Measurements from ENCODE around the gene CXCL10.
"Not testable (repeated sequence)": the region's sequence is repeated elsewhere in the genome, so short reads cannot be mapped to it uniquely, and the experiment has no call there.

CXCL10 gene

DNA sequence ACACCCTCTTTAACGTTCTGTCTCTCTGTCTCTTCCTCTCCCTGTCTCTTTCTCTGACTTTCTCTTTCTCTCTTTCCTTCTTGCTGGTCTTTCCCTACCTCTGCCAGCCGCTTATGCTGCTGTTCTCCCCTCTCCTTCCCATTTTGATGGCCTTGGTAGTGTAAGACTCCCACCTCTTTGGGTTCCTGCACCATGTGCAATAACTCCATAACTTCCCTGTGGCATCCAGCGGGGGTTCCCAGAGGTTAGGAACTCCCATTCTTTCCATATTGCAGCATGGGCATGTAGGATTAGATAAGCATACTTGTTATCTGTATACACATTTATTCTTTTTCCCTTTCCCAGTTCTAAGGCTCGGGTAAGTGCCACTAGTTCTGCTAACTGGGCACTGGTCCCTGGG is 21.4 kb upstream of the CXCL10 start:
- not testable (repeated sequence) for H3K27me3 Mint-ChIP-seq (ENCODE audit: low read depth); H3K4me3 Mint-ChIP-seq; H3K4me1 Mint-ChIP-seq (ENCODE audit: low read depth); H3K36me3 Mint-ChIP-seq (ENCODE audit: low read depth); H3K9me3 Mint-ChIP-seq
- H3K27ac Mint-ChIP-seq: peak overlapping the region; percentile 0

DNA sequence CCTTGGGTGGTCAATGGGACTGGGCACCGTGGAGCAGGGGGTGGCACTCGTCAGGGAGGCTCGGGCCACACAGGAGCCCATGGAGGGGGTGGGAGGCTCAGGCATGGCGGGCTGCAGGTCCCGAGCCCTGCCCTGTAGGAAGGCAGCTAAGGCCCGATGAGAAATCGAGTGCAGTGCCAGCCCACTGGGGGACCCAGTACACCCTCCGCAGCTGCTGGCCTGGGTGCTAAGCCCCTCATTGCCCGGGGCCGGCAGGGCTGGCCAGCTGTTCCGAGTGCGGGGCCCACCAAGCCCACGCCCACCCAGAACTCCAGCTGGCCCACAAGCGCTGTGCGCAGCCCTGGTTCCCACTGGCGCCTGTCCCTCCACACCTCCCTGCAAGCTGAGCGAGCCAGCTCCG is 20.0 kb upstream of the CXCL10 start:
- H3K4me3 Mint-ChIP-seq; H3K4me1 Mint-ChIP-seq (ENCODE audit: low read depth); H3K36me3 Mint-ChIP-seq (ENCODE audit: low read depth); H3K27ac Mint-ChIP-seq; H3K9me3 Mint-ChIP-seq; H3K27me3 Mint-ChIP-seq (ENCODE audit: low read depth): not testable (repeated sequence)

DNA sequence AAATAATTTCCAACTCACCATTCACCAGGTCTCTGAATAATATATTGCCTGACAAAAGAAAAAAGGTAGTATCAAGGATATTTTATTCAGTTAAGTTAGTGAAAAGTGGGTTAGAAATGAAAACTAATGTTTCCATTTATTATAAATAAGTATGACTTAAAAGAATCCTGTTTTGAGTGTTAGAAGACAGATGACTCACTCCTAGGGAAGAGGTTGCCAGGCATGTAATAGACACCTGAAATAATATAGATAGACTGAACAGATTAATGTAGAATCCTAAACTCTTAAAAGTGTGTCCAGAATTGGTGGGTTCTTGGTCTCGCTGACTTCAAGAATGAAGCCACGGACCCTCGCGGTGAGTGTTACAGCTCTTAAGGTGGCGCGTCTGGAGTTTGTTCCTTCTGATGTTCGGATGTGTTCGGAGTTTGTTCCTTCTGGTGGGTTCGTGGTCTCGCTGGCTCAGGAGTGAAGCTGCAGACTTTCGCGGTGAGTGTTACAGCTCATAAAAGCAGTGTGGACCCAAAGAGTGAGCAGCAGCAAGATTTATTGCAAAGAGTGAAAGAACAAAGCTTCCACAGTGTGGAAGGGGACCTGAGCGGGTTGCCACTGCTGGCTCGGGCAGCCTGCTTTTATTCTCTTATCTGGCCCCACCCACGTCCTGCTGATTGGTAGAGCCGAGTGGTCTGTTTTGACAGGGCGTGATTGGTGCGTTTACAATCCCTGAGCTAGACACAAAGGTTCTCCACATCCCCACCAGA is 19.1 kb upstream of the CXCL10 start:
- H3K27ac Mint-ChIP-seq; H3K4me3 Mint-ChIP-seq; H3K36me3 Mint-ChIP-seq (ENCODE audit: low read depth); H3K27me3 Mint-ChIP-seq (ENCODE audit: low read depth); H3K4me1 Mint-ChIP-seq (ENCODE audit: low read depth); H3K9me3 Mint-ChIP-seq: not testable (repeated sequence)

DNA sequence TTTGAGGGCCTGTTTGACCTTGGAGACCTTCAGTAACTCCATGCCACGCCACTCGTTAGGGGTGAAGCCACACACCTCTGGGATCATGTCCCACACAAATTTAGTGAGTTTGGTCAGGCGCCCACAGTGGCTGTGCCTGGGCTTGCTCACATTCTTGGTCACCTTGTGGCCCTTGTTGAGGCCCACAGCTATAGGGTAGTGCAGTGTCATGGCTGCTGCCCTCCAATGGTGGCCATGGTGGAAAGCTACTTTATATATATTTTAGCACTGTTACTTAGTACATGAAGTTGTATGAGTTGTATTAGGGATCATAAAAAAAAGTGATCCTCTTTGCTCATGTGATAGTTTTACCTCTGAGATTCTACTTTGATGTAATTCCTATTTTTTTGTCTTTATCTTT is 13.6 kb upstream of the CXCL10 start:
- Mint-ChIP-seq H3K27ac (no peak overlapping the region), H3K36me3 (ENCODE audit: low read depth) (no peaks in the 10 kb centered on the region), H3K9me3 (no peaks in the 10 kb centered on the region), H3K4me3 (no peak overlapping the region), H3K27me3 (ENCODE audit: low read depth) (no peaks in the 10 kb centered on the region), H3K4me1 (ENCODE audit: low read depth) (peaks cover 4% of the 10 kb centered on the region)

DNA sequence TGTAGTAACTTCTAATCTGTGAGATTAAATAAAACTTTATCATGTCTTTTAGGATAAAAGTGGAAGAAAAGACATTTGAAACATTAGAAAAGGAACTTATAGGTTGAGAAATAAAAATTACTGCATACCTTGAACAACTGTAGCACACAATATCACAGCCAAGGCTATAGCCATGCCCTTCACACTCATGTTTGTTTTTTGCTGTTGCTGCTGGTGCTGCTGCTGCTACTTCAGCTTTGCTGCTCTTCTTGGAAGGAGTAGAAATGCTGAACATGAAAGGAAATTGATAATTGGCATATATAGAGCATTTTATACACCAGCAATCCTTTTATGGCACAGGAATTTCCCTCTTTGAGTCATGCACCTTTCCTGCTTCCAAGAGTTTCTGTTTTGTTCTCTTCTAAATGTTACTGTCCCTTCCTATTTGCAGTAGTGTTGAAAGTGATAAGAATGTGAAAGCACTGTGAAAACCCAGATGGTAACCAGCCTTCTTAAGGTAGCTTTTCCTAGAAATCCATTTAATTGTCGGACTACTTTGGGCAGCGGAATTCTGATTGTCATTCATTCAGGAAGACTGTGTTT is 12.6 kb upstream of the CXCL10 start, which contains the start of gene CXCL11:
Gene CXCL11 (minus strand): TSS at position 272 of the 582 bp plus-strand sequence. CDS start 83 bp downstream, at position 189.
- Mint-ChIP-seq H3K9me3 (no peaks in the 10 kb centered on the region), H3K4me3 (no peak within 1 kb of the TSS), H3K27me3 (ENCODE audit: low read depth) (peaks cover 5% of the 10 kb centered on the region), H3K4me1 (ENCODE audit: low read depth) (peaks cover 2% of the 10 kb centered on the region), H3K36me3 (ENCODE audit: low read depth) (no peaks in the 10 kb centered on the region), H3K27ac (no peak within 1 kb of the TSS)

DNA sequence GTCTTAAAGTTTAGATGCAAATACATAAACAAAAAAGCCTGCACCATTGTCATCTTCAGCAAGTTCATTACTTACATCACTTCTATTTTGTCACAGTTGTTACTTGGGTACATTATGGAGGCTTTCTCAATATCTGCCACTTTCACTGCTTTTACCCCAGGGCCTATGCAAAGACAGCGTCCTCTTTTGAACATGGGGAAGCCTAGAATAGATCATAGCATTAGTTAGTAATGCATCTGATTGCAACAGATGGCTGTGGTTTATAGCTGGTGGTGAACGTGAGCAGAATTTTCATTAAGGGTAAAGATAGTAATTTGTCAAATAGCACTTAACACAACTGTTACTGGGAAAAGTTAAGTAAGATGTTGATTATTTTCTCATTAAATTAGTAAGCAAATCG is 11.8 kb upstream of the CXCL10 start:
- no peaks in the 10 kb centered on the region for H3K36me3 Mint-ChIP-seq (ENCODE audit: low read depth)
- H3K27ac Mint-ChIP-seq: no peak overlapping the region
- H3K4me3 Mint-ChIP-seq: no peak overlapping the region
- H3K9me3 Mint-ChIP-seq: no peaks in the 10 kb centered on the region
- H3K4me1 Mint-ChIP-seq (ENCODE audit: low read depth): peaks cover 2% of the 10 kb centered on the region
- H3K27me3 Mint-ChIP-seq (ENCODE audit: low read depth): peaks cover 10% of the 10 kb centered on the region

DNA sequence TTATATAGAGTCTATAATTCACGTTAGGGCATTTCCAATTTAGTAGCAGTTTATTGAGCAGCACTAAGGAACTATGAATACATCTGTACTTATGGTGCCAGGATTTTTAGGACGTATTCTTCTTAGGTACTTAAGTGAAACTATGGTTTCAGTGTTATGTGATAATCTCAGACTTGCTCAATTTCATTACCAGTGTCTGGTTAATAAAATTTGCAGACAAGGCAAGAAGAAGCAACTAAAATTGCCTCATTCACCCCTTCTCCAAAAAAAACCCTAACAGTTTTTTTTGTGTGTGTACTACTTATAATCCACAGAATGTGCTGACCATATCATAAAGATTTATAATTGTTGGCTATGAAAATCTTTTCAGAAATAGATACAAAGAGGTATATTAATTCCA is 6.0 kb upstream of the CXCL10 start:
- peaks cover 22% of the 10 kb centered on the region for H3K4me1 Mint-ChIP-seq (ENCODE audit: low read depth)

DNA sequence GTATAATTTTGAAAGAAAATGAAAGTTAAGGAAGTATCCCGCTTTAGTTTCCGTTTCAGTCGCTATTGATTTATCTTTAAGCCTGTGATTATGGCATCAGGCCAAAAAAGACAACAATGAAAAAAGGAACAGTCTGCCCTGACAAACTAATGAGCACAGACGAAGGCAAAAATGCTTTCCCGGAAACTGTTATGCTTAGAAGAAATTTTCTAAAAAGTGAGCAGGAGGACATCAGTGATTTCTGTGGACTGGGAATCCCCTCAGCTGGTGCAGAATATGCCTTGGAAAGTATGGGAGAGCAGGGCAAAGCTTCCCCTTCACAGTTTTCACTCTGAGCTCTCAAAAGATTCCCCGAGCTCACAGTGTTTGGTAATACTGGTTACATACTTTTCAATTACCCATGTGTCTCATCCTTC is 5.1 kb upstream of the CXCL10 start:
- H3K27me3 Mint-ChIP-seq (ENCODE audit: low read depth): peaks cover 10% of the 10 kb centered on the region
- H3K36me3 Mint-ChIP-seq (ENCODE audit: low read depth): peaks cover 6% of the 10 kb centered on the region
- H3K27ac Mint-ChIP-seq: no peak overlapping the region
- no peaks in the 10 kb centered on the region for H3K9me3 Mint-ChIP-seq
- peak overlapping the region; percentile 7 for H3K4me3 Mint-ChIP-seq
- peaks cover 30% of the 10 kb centered on the region for H3K4me1 Mint-ChIP-seq (ENCODE audit: low read depth)

More for the DNA sequence above, 6.0 kb upstream of the CXCL10 start:
- Mint-ChIP-seq H3K27ac (no peak overlapping the region), H3K9me3 (no peaks in the 10 kb centered on the region), H3K4me3 (no peak overlapping the region), H3K36me3 (ENCODE audit: low read depth) (peaks cover 6% of the 10 kb centered on the region), H3K27me3 (ENCODE audit: low read depth) (peaks cover 10% of the 10 kb centered on the region)

DNA sequence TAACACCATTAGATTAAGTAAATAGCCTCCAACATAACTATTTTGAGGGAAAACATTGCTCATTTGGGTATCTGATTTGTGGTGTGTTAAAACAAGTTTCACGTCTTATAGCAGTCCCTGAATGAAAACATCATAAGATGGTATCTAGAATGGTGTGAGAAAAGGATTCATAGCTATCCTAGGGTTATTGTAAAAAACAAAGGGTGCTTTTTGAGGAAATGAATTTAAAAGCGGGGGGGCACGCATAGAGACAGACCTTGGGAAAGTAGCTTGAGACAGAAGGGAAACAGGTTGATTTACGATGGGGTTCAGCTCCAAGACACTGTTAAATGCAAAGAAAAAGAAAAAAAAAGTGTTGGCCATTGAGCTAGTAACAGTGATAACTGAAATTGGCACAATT is 768 bp upstream of the CXCL10 start:
- Mint-ChIP-seq H3K4me1 (ENCODE audit: low read depth) (peaks cover 42% of the 10 kb centered on the region), H3K27me3 (ENCODE audit: low read depth) (no peaks in the 10 kb centered on the region), H3K27ac (no peak overlapping the region), H3K36me3 (ENCODE audit: low read depth) (peaks cover 4% of the 10 kb centered on the region), H3K4me3 (no peak overlapping the region), H3K9me3 (no peaks in the 10 kb centered on the region)

DNA sequence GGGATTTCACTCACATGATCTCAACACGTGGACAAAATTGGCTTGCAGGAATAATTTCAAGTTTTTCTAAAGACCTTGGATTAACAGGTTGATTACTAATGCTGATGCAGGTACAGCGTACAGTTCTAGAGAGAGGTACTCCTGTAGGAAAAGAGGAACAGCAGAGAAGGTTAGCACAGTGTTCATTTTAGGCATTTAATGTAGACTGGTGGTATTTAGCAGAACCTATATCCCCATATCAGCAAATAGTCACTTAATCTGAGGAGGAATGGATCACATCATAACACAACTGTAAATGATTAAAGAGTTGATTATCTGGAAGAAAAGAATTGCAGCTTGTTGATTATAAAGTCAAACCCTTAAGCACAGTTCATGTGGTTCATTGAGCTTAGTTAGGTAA is 620 bp downstream of the CXCL10 start:
- Mint-ChIP-seq H3K36me3 (ENCODE audit: low read depth) (peaks cover 3% of the 10 kb centered on the region), H3K4me3 (no peak overlapping the region), H3K27ac (no peak overlapping the region), H3K27me3 (ENCODE audit: low read depth) (no peaks in the 10 kb centered on the region), H3K4me1 (ENCODE audit: low read depth) (peaks cover 32% of the 10 kb centered on the region), H3K9me3 (no peaks in the 10 kb centered on the region)

DNA sequence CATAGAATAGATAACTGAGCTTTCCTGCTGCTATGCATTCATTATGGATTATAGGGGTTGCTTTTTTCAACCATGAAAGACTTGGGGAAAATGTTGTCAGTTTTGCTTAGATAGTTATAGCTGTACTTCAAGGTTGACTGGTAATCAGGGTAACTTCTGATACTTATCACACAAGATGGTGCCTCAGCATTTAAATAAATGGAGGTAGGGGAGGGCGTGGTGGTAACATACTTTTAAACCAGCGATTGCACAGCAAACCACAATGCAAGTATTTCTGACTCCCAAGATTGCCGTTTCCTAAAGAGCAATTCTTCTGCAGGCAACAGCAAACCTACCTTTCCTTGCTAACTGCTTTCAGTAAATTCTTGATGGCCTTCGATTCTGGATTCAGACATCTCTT is 1.3 kb downstream of the CXCL10 start:
- H3K9me3 Mint-ChIP-seq: no peaks in the 10 kb centered on the region
- no peak overlapping the region for H3K27ac Mint-ChIP-seq
- H3K27me3 Mint-ChIP-seq (ENCODE audit: low read depth): no peaks in the 10 kb centered on the region
- H3K4me1 Mint-ChIP-seq (ENCODE audit: low read depth): peaks cover 30% of the 10 kb centered on the region
- peaks cover 3% of the 10 kb centered on the region for H3K36me3 Mint-ChIP-seq (ENCODE audit: low read depth)
- H3K4me3 Mint-ChIP-seq: no peak overlapping the region

DNA sequence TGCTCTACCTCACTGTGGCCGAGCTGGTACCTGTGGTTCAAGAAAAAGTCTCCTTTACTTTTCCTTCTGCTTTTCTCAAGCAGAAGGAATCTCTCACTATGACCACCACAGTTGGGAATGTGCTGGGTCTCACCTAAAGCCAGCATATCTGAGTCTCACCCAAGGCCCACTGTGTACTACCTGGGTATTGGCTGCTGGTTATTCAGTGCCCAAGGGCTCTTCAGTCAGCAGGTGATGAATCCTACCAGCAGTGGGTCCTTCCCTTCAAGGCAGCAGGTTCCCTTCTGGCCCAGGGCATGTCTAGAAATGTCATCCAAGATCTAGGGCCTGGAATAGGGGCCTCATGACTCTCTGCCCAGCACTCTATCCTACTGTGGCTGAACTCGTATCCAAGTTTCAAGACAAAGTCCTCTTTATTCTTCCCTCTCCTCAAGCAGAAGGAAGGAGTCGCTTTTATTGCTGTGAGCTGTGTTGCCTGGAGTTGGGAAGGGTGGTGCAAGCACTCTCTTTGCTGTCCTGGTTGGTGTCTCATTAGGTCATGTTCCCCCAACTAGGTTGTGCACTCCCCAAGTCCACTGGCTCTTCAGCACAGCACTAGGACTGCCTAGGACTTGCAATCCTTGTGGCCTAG is 6.1 kb downstream of the CXCL10 start:
- Mint-ChIP-seq H3K27me3 (ENCODE audit: low read depth) (no peaks in the 10 kb centered on the region), H3K4me3 (no peak overlapping the region), H3K4me1 (ENCODE audit: low read depth) (peaks cover 22% of the 10 kb centered on the region), H3K27ac (no peak overlapping the region), H3K36me3 (ENCODE audit: low read depth) (peaks cover 3% of the 10 kb centered on the region), H3K9me3 (no peaks in the 10 kb centered on the region)

DNA sequence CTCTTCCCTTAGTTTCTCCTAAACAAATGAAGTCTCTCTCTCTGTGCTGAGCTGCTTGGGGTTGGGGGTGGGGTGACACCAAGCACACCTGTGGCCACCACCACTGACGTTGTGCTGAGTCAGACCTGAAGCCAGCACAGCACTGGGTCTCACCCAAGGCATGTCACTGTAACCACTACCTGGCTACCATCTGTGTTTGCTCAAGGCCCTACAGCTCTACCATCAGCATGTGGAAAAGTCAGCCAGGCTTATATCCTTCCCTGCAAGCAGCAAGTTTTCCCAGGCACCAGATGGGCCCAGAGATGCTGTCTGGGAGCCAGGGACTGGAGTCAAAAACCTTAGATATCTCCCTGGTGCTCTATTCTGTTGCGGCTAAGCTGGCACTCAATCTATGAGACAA is 6.9 kb downstream of the CXCL10 start:
- Mint-ChIP-seq H3K36me3 (ENCODE audit: low read depth) (peaks cover 3% of the 10 kb centered on the region), H3K9me3 (no peaks in the 10 kb centered on the region), H3K27ac (peak overlapping the region; percentile 39), H3K4me1 (ENCODE audit: low read depth) (peaks cover 18% of the 10 kb centered on the region), H3K27me3 (ENCODE audit: low read depth) (no peaks in the 10 kb centered on the region), H3K4me3 (no peak overlapping the region)

DNA sequence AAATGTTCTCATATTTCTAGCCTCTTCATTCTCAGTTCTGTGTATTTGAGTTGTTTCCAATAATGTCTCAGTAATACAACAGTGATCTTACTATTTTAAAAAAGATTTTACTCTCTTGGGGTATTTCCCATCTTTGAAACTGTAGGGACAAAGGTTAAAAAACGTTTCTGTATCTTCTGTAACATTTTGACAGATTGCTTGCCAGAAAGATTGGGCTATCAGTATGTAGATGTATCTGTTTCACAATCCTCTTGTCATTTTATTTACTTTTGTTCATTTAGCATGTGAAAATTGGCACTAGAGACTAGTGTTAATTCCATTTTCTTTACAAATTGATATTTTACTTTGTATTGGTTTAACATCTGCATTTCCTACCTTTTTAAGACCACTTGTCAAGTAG is 9.8 kb downstream of the CXCL10 start:
- no peak overlapping the region for H3K27ac Mint-ChIP-seq
- H3K36me3 Mint-ChIP-seq (ENCODE audit: low read depth): peaks cover 3% of the 10 kb centered on the region
- no peaks in the 10 kb centered on the region for H3K9me3 Mint-ChIP-seq
- H3K4me3 Mint-ChIP-seq: no peak overlapping the region
- H3K4me1 Mint-ChIP-seq (ENCODE audit: low read depth): peaks cover 16% of the 10 kb centered on the region
- H3K27me3 Mint-ChIP-seq (ENCODE audit: low read depth): no peaks in the 10 kb centered on the region

DNA sequence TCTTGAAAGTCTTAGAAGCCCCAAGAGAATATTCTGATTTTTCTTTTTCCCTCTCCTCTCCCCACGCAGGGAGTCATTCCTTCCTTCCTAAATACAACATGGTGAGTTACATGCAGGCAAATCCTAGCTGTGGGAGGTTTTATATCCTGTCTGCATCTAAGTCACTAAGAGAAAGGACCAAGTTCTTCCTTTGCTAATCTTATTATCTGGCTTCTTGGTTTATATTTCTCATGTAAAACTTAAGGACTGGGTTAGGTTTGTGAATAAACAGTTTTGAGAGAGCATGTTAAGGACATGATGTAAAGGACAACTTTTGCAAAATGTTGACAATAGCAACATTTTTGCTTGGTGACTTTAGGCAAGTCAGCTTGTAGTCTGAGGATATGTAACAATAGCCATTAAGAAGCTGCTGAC is 10.9 kb downstream of the CXCL10 start:
- Mint-ChIP-seq H3K9me3 (no peaks in the 10 kb centered on the region), H3K4me1 (ENCODE audit: low read depth) (peaks cover 16% of the 10 kb centered on the region), H3K4me3 (no peak overlapping the region), H3K27me3 (ENCODE audit: low read depth) (no peaks in the 10 kb centered on the region), H3K36me3 (ENCODE audit: low read depth) (no peaks in the 10 kb centered on the region), H3K27ac (peak overlapping the region; percentile 41)
